ENCODE results near the gene FOXK1.
"Not testable (repeated sequence)": the region's sequence is repeated elsewhere in the genome, so short reads cannot be mapped to it uniquely, and the experiment has no call there.

FOXK1 gene

GRCh38 chr7:4792537-4793126 is 110.5 kb downstream of the FOXK1 start:
- H2BK120ac ChIP-seq (ENCODE audit: low read depth, low read length): no peak overlapping the region
- no peak overlapping the region for H2BK15ac ChIP-seq (replicated peaks; ENCODE audit: low read depth)
- H3K56ac ChIP-seq (ENCODE audit: low read length): peak overlapping the region; percentile 88
- no peak overlapping the region for H2BK5ac ChIP-seq (ENCODE audit: low read length)
- H3K79me1 ChIP-seq (ENCODE audit: low read length): no peaks in the 10 kb centered on the region
- no peak overlapping the region for H3K18ac ChIP-seq (ENCODE audit: low read length)
- DNase-seq: peak; percentile 36
- H3K4me2 ChIP-seq (ENCODE audit: low read length): peak overlapping the region; percentile 91
- no peak overlapping the region for H3K4ac ChIP-seq (ENCODE audit: low read depth, low read length)
- H2AK5ac ChIP-seq (ENCODE audit: low read length): no peak overlapping the region
- H3K36me3 ChIP-seq (ENCODE audit: control insufficient read depth, insufficient read depth, low read length): no peaks in the 10 kb centered on the region
- no peaks in the 10 kb centered on the region for H3K27me3 ChIP-seq (ENCODE audit: insufficient read depth, low read length, poor library complexity)
- no peak overlapping the region for H3K27ac ChIP-seq (ENCODE audit: low read depth, low read length)
- WGBS (ENCODE audit: extremely low coverage, insufficient coverage, low lambda C conversion rate): no CpG with 5 or more reads among the region's 47 CpGs
- no peak overlapping the region for H4K8ac ChIP-seq (ENCODE audit: low read depth, low read length)
- no peak overlapping the region for H3K4me3 ChIP-seq (ENCODE audit: low read length)
- H3K23ac ChIP-seq (ENCODE audit: low read length): peak overlapping the region; percentile 66
- no peak overlapping the region for H4K5ac ChIP-seq (ENCODE audit: low read length)
- peak overlapping the region; percentile 77 for H3K9ac ChIP-seq (ENCODE audit: low read length)
- no peaks in the 10 kb centered on the region for H3K79me2 ChIP-seq (ENCODE audit: control insufficient read depth, insufficient read depth, low read length)
- H3K4me1 ChIP-seq (ENCODE audit: control insufficient read depth, low read depth, low read length): no peaks in the 10 kb centered on the region

GRCh38 chr7:4793385-4793993 is 111.4 kb downstream of the FOXK1 start:
- not testable (repeated sequence) for H3K79me2 ChIP-seq (ENCODE audit: control insufficient read depth, insufficient read depth, low read length); H2BK5ac ChIP-seq (ENCODE audit: low read length); H3K27me3 ChIP-seq (ENCODE audit: insufficient read depth, low read length, poor library complexity); H3K27ac ChIP-seq (ENCODE audit: low read depth, low read length); H3K9ac ChIP-seq (ENCODE audit: low read length); H2BK15ac ChIP-seq (replicated peaks; ENCODE audit: low read depth); H3K56ac ChIP-seq (ENCODE audit: low read length); H3K23ac ChIP-seq (ENCODE audit: low read length); H3K4me3 ChIP-seq (ENCODE audit: low read length); H4K8ac ChIP-seq (ENCODE audit: low read depth, low read length); H4K5ac ChIP-seq (ENCODE audit: low read length); H3K4me1 ChIP-seq (ENCODE audit: control insufficient read depth, low read depth, low read length); H3K4me2 ChIP-seq (ENCODE audit: low read length); H3K18ac ChIP-seq (ENCODE audit: low read length); H3K36me3 ChIP-seq (ENCODE audit: control insufficient read depth, insufficient read depth, low read length); H3K4ac ChIP-seq (ENCODE audit: low read depth, low read length); H2AK5ac ChIP-seq (ENCODE audit: low read length); DNase-seq; H2BK120ac ChIP-seq (ENCODE audit: low read depth, low read length); H3K79me1 ChIP-seq (ENCODE audit: low read length)
- WGBS (ENCODE audit: extremely low coverage, insufficient coverage, low lambda C conversion rate): no CpG with 5 or more reads among the region's 30 CpGs

GRCh38 chr7:4794171-4794570 is 112.1 kb downstream of the FOXK1 start:
- H2BK120ac ChIP-seq (ENCODE audit: low read depth, low read length); H2AK5ac ChIP-seq (ENCODE audit: low read length); H3K79me2 ChIP-seq (ENCODE audit: control insufficient read depth, insufficient read depth, low read length); H4K8ac ChIP-seq (ENCODE audit: low read depth, low read length); H3K23ac ChIP-seq (ENCODE audit: low read length); H3K18ac ChIP-seq (ENCODE audit: low read length); H3K79me1 ChIP-seq (ENCODE audit: low read length); H3K4ac ChIP-seq (ENCODE audit: low read depth, low read length); H3K36me3 ChIP-seq (ENCODE audit: control insufficient read depth, insufficient read depth, low read length); H3K4me2 ChIP-seq (ENCODE audit: low read length); H2BK5ac ChIP-seq (ENCODE audit: low read length); H3K4me1 ChIP-seq (ENCODE audit: control insufficient read depth, low read depth, low read length); H2BK15ac ChIP-seq (replicated peaks; ENCODE audit: low read depth); H3K56ac ChIP-seq (ENCODE audit: low read length); H3K4me3 ChIP-seq (ENCODE audit: low read length); DNase-seq; H3K9ac ChIP-seq (ENCODE audit: low read length); H3K27ac ChIP-seq (ENCODE audit: low read depth, low read length); H4K5ac ChIP-seq (ENCODE audit: low read length); H3K27me3 ChIP-seq (ENCODE audit: insufficient read depth, low read length, poor library complexity): not testable (repeated sequence)
- no CpG with 5 or more reads among the region's 14 CpGs for WGBS (ENCODE audit: extremely low coverage, insufficient coverage, low lambda C conversion rate)

GRCh38 chr7:4794591-4795350 is 112.7 kb downstream of the FOXK1 start:
- H3K4ac ChIP-seq (ENCODE audit: low read depth, low read length): no peak overlapping the region
- H3K4me2 ChIP-seq (ENCODE audit: low read length): no peak overlapping the region

GRCh38 chr7:4796453-4796852 is 114.4 kb downstream of the FOXK1 start:
- Histone ChIP-seq H3K9ac (ENCODE audit: low read length) (no peak overlapping the region), H2BK15ac (replicated peaks; ENCODE audit: low read depth) (no peak overlapping the region), H3K18ac (ENCODE audit: low read length) (no peak overlapping the region), H3K4me3 (ENCODE audit: low read length) (no peak overlapping the region), H3K36me3 (ENCODE audit: control insufficient read depth, insufficient read depth, low read length) (no peaks in the 10 kb centered on the region), H3K27ac (ENCODE audit: low read depth, low read length) (no peak overlapping the region), H2BK5ac (ENCODE audit: low read length) (no peak overlapping the region), H3K4me2 (ENCODE audit: low read length) (no peak overlapping the region), H3K27me3 (ENCODE audit: insufficient read depth, low read length, poor library complexity) (no peaks in the 10 kb centered on the region), H3K4ac (ENCODE audit: low read depth, low read length) (no peak overlapping the region), H3K79me1 (ENCODE audit: low read length) (no peaks in the 10 kb centered on the region), H4K5ac (ENCODE audit: low read length) (no peak overlapping the region), H3K56ac (ENCODE audit: low read length) (no peak overlapping the region), H4K8ac (ENCODE audit: low read depth, low read length) (no peak overlapping the region), H3K23ac (ENCODE audit: low read length) (no peak overlapping the region), H3K79me2 (ENCODE audit: control insufficient read depth, insufficient read depth, low read length) (no peaks in the 10 kb centered on the region), H2AK5ac (ENCODE audit: low read length) (no peak overlapping the region), H3K4me1 (ENCODE audit: control insufficient read depth, low read depth, low read length) (no peaks in the 10 kb centered on the region), H2BK120ac (ENCODE audit: low read depth, low read length) (no peak overlapping the region)
- whole genome bisulfite sequencing (ENCODE audit: extremely low coverage, insufficient coverage, low lambda C conversion rate): no CpG with 5 or more reads among the region's 9 CpGs
- DNase-seq: no peak

More at GRCh38 chr7:4794591-4795350, 112.7 kb downstream of the FOXK1 start:
- Histone ChIP-seq H2BK120ac (ENCODE audit: low read depth, low read length) (no peak overlapping the region), H2BK15ac (replicated peaks; ENCODE audit: low read depth) (no peak overlapping the region), H3K56ac (ENCODE audit: low read length) (no peak overlapping the region), H4K8ac (ENCODE audit: low read depth, low read length) (no peak overlapping the region), H3K4me3 (ENCODE audit: low read length) (no peak overlapping the region), H3K23ac (ENCODE audit: low read length) (no peak overlapping the region), H3K9ac (ENCODE audit: low read length) (no peak overlapping the region), H3K27me3 (ENCODE audit: insufficient read depth, low read length, poor library complexity) (no peaks in the 10 kb centered on the region), H3K79me1 (ENCODE audit: low read length) (no peaks in the 10 kb centered on the region), H4K5ac (ENCODE audit: low read length) (no peak overlapping the region), H2AK5ac (ENCODE audit: low read length) (no peak overlapping the region), H3K27ac (ENCODE audit: low read depth, low read length) (no peak overlapping the region), H3K79me2 (ENCODE audit: control insufficient read depth, insufficient read depth, low read length) (no peaks in the 10 kb centered on the region), H2BK5ac (ENCODE audit: low read length) (no peak overlapping the region), H3K36me3 (ENCODE audit: control insufficient read depth, insufficient read depth, low read length) (no peaks in the 10 kb centered on the region), H3K18ac (ENCODE audit: low read length) (no peak overlapping the region), H3K4me1 (ENCODE audit: control insufficient read depth, low read depth, low read length) (no peaks in the 10 kb centered on the region)
- DNase-seq: peak; percentile 83
- WGBS (ENCODE audit: extremely low coverage, insufficient coverage, low lambda C conversion rate): no CpG with 5 or more reads among the region's 24 CpGs

Measured in mesendoderm (in vitro differentiated cells).